ENCODE measurements around the gene RBM38. TPM values are rescaled to one million over a fixed set of nuclear protein-coding genes. Genes with fewer than 3 reads are reported as not detected.

The RBM38 gene
- total and polyA plus RNA-seq, 9 of the 15 experiments (the other 6 are each of a cell fraction or from before 2014, with no cell fraction given), result 0.28 to 82.4 (median 33.2) TPM

- TF ChIP-seq UBTF (IDR thresholded peaks at IDR 0.05; ENCODE audit: borderline replicate concordance in 1 of 2, low read depth in 2 of 2, low read length in 2 of 2) (no peak; a peak in 1 of 4 replicates), THAP7 (CRISPR knock-in tag; IDR thresholded peaks at IDR 0.05) (no peak), TSHZ1 (CRISPR knock-in tag; IDR thresholded peaks at IDR 0.05) (no peak), STAT5A (IDR thresholded peaks at IDR 0.05; ENCODE audit: borderline replicate concordance, low read length) (no peak), NUFIP1 (IDR thresholded peaks at IDR 0.05; ENCODE audit: partially characterized antibody) (peak; percentile 69), ZNF224 (CRISPR knock-in tag; IDR thresholded peaks at IDR 0.05) (no peak), SOX6 (IDR thresholded peaks at IDR 0.05) (no peak), POLR2H (tag; IDR thresholded peaks at IDR 0.05; ENCODE audit: low read depth) (no peak), HBP1 (CRISPR knock-in tag; IDR thresholded peaks at IDR 0.05) (no peak), SRF (CRISPR knock-in tag; IDR thresholded peaks at IDR 0.05) (no peak), SREBF1 (IDR thresholded peaks at IDR 0.05; ENCODE audit: borderline replicate concordance, low read depth, low read length) (no peak), SFPQ (IDR thresholded peaks at IDR 0.05; ENCODE audit: low read depth, low read length) (no peak), ZNF384 (IDR thresholded peaks at IDR 0.05; ENCODE audit: low read depth, low read length) (no peak), ZBTB8A (IDR thresholded peaks at IDR 0.05; ENCODE audit: partially characterized antibody) (no peak), SMARCA4 (IDR thresholded peaks at IDR 0.05) (no peak), ZKSCAN1 (IDR thresholded peaks at IDR 0.05; ENCODE audit: low read depth, low read length) (peak; percentile 94), PHTF2 (CRISPR knock-in tag; IDR thresholded peaks at IDR 0.05) (no peak)
These were observed 1.2 kb upstream of the RBM38 start (continued) for GRCh38 chr20:57389695-57390603.
